Stimulated activated CD4-positive, alpha-beta T cell treated with anti-CD3 and anti-CD28 coated beads, TNF-alpha, amount 100 ng/mL, for 4 hours (primary cell): ENCODE measurements around the gene BRD8.

ENCODE experiments used
- DNase-seq, 3 experiments: peaks; one replicate each; pipeline ENCODE4 v3.0.0-alpha.2; 2020; ENCODE audit warnings: low read depth in 3 of 3

BRD8 gene

DNA sequence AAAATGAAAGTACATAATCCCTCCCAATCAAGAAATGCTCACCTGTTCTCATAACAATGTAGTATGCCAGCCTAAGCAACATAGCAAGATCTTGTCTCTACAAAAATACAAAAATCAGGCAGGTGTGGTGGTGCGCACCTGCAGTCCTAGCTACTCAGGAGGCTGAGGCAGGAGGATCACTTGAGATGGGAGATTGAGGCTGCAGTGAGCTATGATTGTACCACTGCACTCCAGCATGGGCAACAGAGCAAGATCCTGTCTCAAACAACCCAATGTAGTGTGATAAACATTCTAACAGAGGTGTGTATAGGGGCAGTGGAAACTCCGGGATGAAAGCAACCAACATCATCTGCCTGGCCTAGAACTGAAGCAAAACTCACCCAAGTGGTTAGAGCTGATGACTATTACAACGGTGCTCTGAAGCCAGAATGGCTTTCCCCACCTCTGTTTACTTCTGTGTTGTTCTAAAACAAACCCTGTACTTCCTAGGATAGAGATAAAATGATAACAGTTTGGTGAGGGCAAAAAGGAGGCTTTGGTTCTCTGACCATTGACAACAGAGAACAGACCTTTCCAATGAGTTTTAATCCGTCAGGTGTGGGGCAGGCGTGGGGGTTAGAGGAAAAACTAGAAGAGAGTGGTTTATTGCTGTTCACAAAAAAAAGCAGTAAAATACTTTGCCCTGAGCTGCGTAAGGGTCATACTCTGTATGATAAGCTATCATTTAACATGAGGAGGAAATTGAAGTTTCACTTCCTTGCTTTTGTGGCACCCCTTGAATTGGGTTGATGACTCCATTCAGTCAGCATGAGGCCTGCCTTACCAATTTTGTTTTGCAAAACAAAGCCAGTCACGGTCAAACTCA lies 75.7 kb downstream of the BRD8 start:
- DNase-seq: no peak

- DNase-seq: no peak
Measured at GRCh38 chr5:138096997-138097828, 81.2 kb downstream of the BRD8 start.

DNA sequence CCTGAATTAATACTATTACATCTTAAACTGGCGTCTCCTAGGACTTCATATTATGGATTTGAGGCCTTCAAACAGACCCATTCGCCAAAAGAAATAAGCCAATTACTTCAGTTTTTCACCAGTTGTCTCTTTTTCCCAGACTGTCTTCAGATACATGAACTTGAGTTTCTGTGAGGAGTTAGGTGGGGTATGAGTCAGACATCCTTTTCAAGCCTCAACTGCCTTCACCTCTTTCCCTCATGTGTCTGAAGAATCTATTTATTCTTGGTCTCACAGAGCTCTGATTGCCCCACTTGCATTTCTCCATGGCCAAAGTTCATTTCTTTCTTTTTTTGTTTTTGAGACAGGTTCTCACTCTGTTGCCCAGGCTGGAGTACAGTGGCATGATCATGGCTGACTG lies 82.1 kb downstream of the BRD8 start:
- DNase-seq: no peak

- DNase-seq: no peak
Measured at GRCh38 chr5:138095100-138095907, 83.1 kb downstream of the BRD8 start.

GRCh38 chr5:138093036-138093435 lies 85.4 kb downstream of the BRD8 start:
- no peak for DNase-seq

DNA sequence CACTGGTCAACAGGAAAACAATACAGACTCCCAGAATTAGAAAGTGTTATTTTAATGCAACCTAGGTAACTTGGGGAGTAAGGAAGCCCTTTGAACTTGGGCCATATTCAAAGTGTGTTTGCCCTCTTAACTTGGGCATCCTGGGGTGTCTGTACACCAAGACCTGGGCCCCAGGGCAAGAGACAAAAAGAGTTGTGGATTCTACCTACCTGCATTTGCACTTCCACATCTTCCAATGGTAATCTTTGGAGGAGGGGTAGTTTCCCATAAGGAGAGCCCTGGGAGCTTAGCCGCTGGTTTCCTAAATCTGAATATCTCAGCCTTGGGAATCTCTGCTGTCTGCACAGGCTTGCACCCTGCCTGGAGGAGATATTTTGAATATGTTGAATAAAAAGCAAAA lies 86.1 kb downstream of the BRD8 start:
- no peak for DNase-seq

DNA sequence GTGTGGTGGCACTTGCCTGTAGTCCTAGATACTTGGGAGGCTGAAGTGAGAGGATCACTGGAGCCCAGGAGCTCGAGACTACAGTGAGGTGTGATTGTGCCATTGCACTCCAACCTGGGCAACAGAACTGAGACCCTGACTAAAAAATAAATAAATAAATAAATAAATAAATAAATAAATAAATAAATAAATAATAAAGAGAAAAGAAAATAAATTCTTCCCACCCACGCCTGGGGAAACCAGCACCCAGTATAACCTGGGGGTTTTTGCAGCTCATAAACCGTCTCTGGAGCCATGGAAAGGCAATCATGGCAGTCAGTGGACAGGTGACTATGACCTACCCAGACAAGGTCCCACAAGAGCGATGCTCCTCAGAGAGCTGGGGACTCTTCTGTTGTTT lies 86.7 kb downstream of the BRD8 start:
- no peak for DNase-seq
